Measurements from ENCODE around the gene CCDC57. TPM values are rescaled to one million over a fixed set of nuclear protein-coding genes. Genes with fewer than 3 reads are reported as not detected.
"Not testable (repeated sequence)": the region's sequence is repeated elsewhere in the genome, so short reads cannot be mapped to it uniquely, and the experiment has no call there.

The CCDC57 gene
- total and polyA plus RNA-seq, 2 of the 4 experiments (the other 2 are of a cell fraction) = 7.3 to 31.3 TPM

GRCh38 chr17:82139961-82140360, 72.7 kb downstream of the CCDC57 start:
- H2BK20ac ChIP-seq (ENCODE audit: low read depth, low read length); H2AK9ac ChIP-seq (replicated peaks; ENCODE audit: low read depth, low read length, poor library complexity); H2AFZ ChIP-seq (replicated peaks; ENCODE audit: low read length, poor library complexity); H3K27ac ChIP-seq (ENCODE audit: insufficient read depth, low read length); intact Hi-C loops (cut with micrococcal nuclease); H3K4me1 ChIP-seq (ENCODE audit: control insufficient read depth, insufficient read depth, low read length); in situ Hi-C loops (cut with MboI; ENCODE audit: low sequenced_read_pairs); H3K9me3 ChIP-seq (ENCODE audit: control insufficient read depth, insufficient read depth, low read length); H3K18ac ChIP-seq (ENCODE audit: low read depth, low read length); H3K9ac ChIP-seq (ENCODE audit: low read depth, low read length); H3K14ac ChIP-seq (replicated peaks; ENCODE audit: low read depth, low read length); H3K9me1 ChIP-seq (ENCODE audit: insufficient read depth, low read length); ATAC-seq (ENCODE audit: low read depth); H4K20me1 ChIP-seq (ENCODE audit: insufficient read depth, low read length); H3K36me3 ChIP-seq (ENCODE audit: control insufficient read depth, insufficient read depth, low read length); DNase-seq; H2BK15ac ChIP-seq (ENCODE audit: low read depth, low read length); POLR2A ChIA-PET (ENCODE audit: unreplicated experiment); H4K91ac ChIP-seq (ENCODE audit: insufficient read depth, low read depth, low read length); H2BK5ac ChIP-seq (ENCODE audit: low read depth, low read length, poor library complexity, severe bottlenecking); H2BK120ac ChIP-seq (ENCODE audit: low read depth, low read length); H3K56ac ChIP-seq (ENCODE audit: extremely low read depth, insufficient read depth, low read length); H3K79me1 ChIP-seq (ENCODE audit: low read depth in 1 of 2, low read length in 2 of 2); H3K27me3 ChIP-seq (ENCODE audit: control insufficient read depth, insufficient read depth, low read length); H2AK5ac ChIP-seq (ENCODE audit: low read depth, low read length); BruUV-seq (replicated peaks); H4K5ac ChIP-seq (ENCODE audit: low read depth, low read length); dilution Hi-C loops (cut with HindIII; ENCODE audit: low sequenced_read_pairs, unreplicated experiment); H3K23ac ChIP-seq (ENCODE audit: low read depth, low read length); CTCF ChIA-PET; H3K4ac ChIP-seq (ENCODE audit: low read depth, low read length); H3K4me2 ChIP-seq (ENCODE audit: low read depth, low read length); H4K8ac ChIP-seq (ENCODE audit: low read depth in 2 of 2, low read length in 2 of 2); H3K4me3 ChIP-seq (ENCODE audit: insufficient read depth, low read depth, low read length): not testable (repeated sequence)
- 91% methylated on average over 8 of the region's 10 CpGs; no CpG with 5 or more reads in 1 of the 2 experiments for WGBS, 2 experiments (ENCODE audit: extremely low coverage in 2 of 2, insufficient read length in 1 of 2)

Measured in IMR-90 (cell line).